ENCODE data around the gene COL5A1. TPM values are rescaled to one million over a fixed set of nuclear protein-coding genes. Genes with fewer than 3 reads are reported as not detected.
"Not testable (repeated sequence)": the region's sequence is repeated elsewhere in the genome, so short reads cannot be mapped to it uniquely, and the experiment has no call there.

Gene COL5A1
- total and polyA plus RNA-seq, 4 donors = 38.2 to 135 (median 88.3) TPM

DNA sequence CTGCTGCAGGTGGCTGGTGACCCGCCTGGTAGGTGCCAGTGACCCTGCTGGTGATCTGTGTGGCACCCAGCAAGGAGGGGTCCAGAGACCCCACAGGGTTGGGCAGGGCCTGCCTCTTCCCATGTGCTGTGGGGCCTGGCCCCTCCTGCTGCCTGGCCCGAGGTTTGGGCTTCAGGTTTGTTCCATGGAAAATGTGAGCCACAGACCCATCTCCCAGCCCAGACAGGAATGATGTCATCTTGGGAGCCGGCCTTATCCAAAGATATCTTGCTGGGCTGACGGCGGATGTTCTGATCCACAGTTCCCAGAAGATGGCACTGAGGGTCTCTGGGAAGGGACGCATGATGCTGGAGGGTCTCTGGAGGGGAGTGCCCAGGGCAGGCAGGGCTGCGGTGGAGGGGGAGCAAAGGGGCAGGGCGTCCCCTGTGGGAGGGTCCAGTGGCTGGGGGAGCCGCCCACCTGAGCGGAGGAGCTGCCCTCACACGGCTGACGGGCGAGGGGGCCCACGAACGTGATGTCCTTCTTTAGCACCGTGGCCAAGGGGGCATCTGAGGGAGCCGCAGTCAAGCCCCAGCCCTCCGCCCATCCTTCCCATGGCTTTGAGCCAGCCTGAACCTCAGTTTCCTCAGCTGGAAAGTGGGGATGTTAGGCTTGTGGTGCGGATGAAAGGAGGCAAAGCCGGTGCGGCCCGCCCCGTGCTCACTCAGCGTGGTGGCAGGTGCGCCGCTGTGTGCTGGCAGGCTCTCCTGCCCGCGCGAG is 68.1 kb downstream of the COL5A1 start:
- DNase-seq (ENCODE audit: low read depth in 4 of 6, low spot score in 6 of 6) = no peak

DNA sequence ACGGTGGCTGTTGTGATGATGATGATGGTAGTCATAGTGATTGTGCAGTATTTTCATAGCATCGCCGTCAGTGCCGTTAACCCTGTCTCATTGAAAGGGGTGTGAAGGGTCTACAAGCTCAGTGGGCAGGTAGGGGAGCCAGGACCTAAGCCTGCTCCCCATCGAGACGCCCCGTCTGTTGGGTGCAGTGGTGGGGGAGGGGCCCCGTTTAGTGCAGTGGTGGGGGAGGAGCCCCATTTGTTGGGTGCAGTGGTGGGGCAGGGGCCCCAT is 68.6 kb downstream of the COL5A1 start:
- Histone ChIP-seq H3K4me1 (ENCODE audit: control insufficient read depth, insufficient read depth, low read length) (peaks cover 44% of the 10 kb centered on the region), H3K36me3 (ENCODE audit: control insufficient read depth, insufficient read depth, low read length) (peaks cover 3% of the 10 kb centered on the region), H3K27ac (ENCODE audit: low read depth, low read length) (no peak overlapping the region), H3K4me3 (ENCODE audit: low read depth, low read length) (no peak overlapping the region), H3K9me3 (ENCODE audit: control insufficient read depth, insufficient read depth, low read length) (no peaks in the 10 kb centered on the region), H3K27me3 (ENCODE audit: control insufficient read depth, insufficient read depth, low read length) (no peaks in the 10 kb centered on the region)
- DNase-seq (ENCODE audit: low read depth in 4 of 6, low spot score in 6 of 6) = no peak
- WGBS (ENCODE audit: insufficient coverage) = 62% methylated on average over 6 of the region's 8 CpGs

More for the DNA sequence above, 68.1 kb downstream of the COL5A1 start:
- Histone ChIP-seq H3K27me3 (ENCODE audit: control insufficient read depth, insufficient read depth, low read length) (no peaks in the 10 kb centered on the region), H3K4me1 (ENCODE audit: control insufficient read depth, insufficient read depth, low read length) (peaks cover 49% of the 10 kb centered on the region), H3K36me3 (ENCODE audit: control insufficient read depth, insufficient read depth, low read length) (peaks cover 3% of the 10 kb centered on the region), H3K4me3 (ENCODE audit: low read depth, low read length) (no peak overlapping the region), H3K27ac (ENCODE audit: low read depth, low read length) (no peak overlapping the region), H3K9me3 (ENCODE audit: control insufficient read depth, insufficient read depth, low read length) (no peaks in the 10 kb centered on the region)
- 86% methylated on average over 24 of the region's 29 CpGs for WGBS (ENCODE audit: insufficient coverage)

DNA sequence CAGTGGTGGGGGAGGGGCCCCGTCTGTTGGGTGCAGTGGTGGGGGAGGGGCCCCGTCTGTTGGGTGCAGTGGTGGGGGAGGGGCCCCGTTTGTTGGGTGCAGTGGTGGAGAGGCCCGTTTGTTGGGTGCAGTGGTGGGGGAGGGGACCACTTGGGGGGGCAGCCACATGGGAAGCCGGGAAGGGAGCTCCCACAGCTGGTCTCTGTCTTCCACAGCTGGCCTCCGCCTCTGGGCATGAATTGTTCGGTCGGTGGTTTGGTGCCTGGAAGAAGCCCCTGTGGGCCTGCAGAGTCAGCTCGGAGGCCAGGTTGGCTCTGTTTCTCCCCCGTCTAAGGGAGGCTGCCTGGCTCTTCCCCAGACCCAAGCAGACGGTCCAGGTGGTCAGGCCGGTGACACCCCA is 69.3 kb downstream of the COL5A1 start:
- Histone ChIP-seq H3K27ac (ENCODE audit: low read depth, low read length) (no peak overlapping the region), H3K4me3 (ENCODE audit: low read depth, low read length) (no peak overlapping the region)

DNA sequence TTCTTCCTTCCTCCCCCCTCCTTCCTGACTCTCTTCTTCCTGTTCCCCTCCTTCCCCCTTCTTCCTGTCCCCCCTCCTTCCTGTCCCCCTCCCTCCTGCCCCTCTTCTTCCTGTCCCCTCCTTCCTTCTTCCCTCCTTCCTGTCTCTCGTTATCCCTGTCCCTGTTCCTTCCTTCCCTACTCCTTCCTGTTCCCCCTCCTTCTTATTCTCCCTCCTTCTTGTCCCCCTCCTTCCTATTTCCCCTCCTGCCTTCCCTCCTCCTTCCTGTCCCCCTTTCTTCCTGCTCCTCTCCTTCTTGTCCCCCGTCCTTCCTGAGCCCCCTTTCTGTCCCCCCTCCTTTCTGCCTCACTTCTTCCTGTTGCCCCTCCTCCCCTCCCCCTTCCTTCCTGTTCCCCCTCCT is 70.6 kb downstream of the COL5A1 start:
- no peak for DNase-seq (ENCODE audit: low read depth in 4 of 6, low spot score in 6 of 6)
- Histone ChIP-seq H3K36me3 (ENCODE audit: control insufficient read depth, insufficient read depth, low read length) (peaks cover 3% of the 10 kb centered on the region), H3K27ac (ENCODE audit: low read depth, low read length) (no peak overlapping the region), H3K27me3 (ENCODE audit: control insufficient read depth, insufficient read depth, low read length) (no peaks in the 10 kb centered on the region), H3K4me3 (ENCODE audit: low read depth, low read length) (no peak overlapping the region), H3K4me1 (ENCODE audit: control insufficient read depth, insufficient read depth, low read length) (peaks cover 33% of the 10 kb centered on the region), H3K9me3 (ENCODE audit: control insufficient read depth, insufficient read depth, low read length) (no peaks in the 10 kb centered on the region)
- WGBS (ENCODE audit: insufficient coverage) = 38% methylated on average over 1 of the region's 2 CpGs

More for the DNA sequence above, 69.3 kb downstream of the COL5A1 start:
- H3K9me3 ChIP-seq (ENCODE audit: control insufficient read depth, insufficient read depth, low read length) = no peaks in the 10 kb centered on the region
- WGBS (ENCODE audit: insufficient coverage) = 87% methylated on average over 12 of the region's 12 CpGs
- peaks cover 37% of the 10 kb centered on the region for H3K4me1 ChIP-seq (ENCODE audit: control insufficient read depth, insufficient read depth, low read length)
- H3K36me3 ChIP-seq (ENCODE audit: control insufficient read depth, insufficient read depth, low read length) = peaks cover 3% of the 10 kb centered on the region
- DNase-seq (ENCODE audit: low read depth in 4 of 6, low spot score in 6 of 6) = no peak
- no peaks in the 10 kb centered on the region for H3K27me3 ChIP-seq (ENCODE audit: control insufficient read depth, insufficient read depth, low read length)

DNA sequence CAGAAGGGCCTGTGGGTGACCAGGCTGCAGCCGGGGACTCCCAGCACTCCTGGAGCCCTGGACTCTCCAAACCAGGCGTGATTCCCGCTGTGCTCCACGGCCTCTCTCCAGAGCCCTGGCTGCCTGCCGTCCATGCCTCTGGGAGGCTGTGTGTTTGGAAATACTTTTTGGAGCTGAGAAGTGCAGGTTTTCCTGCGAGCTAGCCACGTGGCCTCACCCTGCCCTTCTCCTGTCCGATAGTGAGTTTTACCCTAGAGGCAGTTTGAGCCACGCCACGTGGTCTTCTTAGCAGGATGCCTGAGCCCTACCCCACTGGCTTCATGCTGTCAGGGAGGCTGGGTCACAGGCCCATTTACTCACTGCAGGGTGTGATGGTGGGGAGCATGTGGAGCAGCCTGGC is 71.3 kb downstream of the COL5A1 start:
- DNase-seq (ENCODE audit: low read depth in 4 of 6, low spot score in 6 of 6) = no peak
- H3K27ac ChIP-seq (ENCODE audit: low read depth, low read length) = no peak overlapping the region
- no peaks in the 10 kb centered on the region for H3K9me3 ChIP-seq (ENCODE audit: control insufficient read depth, insufficient read depth, low read length)
- peaks cover 33% of the 10 kb centered on the region for H3K4me1 ChIP-seq (ENCODE audit: control insufficient read depth, insufficient read depth, low read length)
- WGBS (ENCODE audit: insufficient coverage) = 71% methylated on average over 8 of the region's 10 CpGs
- H3K4me3 ChIP-seq (ENCODE audit: low read depth, low read length) = no peak overlapping the region
- H3K36me3 ChIP-seq (ENCODE audit: control insufficient read depth, insufficient read depth, low read length) = peaks cover 1% of the 10 kb centered on the region
- H3K27me3 ChIP-seq (ENCODE audit: control insufficient read depth, insufficient read depth, low read length) = no peaks in the 10 kb centered on the region

DNA sequence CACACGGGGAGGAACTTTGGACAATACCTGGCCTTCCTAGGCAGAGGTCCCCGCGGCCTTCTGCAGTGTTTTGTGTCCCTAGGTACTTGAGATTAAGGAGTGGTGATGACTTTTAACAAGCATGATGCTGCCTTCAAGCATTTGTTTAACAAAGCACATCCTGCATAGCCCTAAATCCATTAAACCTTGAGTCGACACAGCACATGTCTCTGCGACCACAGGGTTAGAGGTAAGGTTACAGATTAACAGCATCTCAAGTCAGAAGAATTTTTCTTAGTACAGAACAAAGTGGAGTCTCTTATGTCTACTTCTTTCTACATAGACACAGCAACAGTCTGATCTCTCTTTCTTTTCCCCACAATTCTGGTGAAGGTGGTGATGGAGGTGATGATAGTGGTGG is 73.9 kb downstream of the COL5A1 start:
- WGBS (ENCODE audit: insufficient coverage) = no CpG with 5 or more reads among the region's 5 CpGs
- H3K9me3 ChIP-seq (ENCODE audit: control insufficient read depth, insufficient read depth, low read length); H3K27me3 ChIP-seq (ENCODE audit: control insufficient read depth, insufficient read depth, low read length); H3K27ac ChIP-seq (ENCODE audit: low read depth, low read length); H3K4me3 ChIP-seq (ENCODE audit: low read depth, low read length); H3K36me3 ChIP-seq (ENCODE audit: control insufficient read depth, insufficient read depth, low read length); DNase-seq (ENCODE audit: low read depth in 4 of 6, low spot score in 6 of 6): not testable (repeated sequence)
- peaks cover 30% of the 10 kb centered on the region for H3K4me1 ChIP-seq (ENCODE audit: control insufficient read depth, insufficient read depth, low read length)

DNA sequence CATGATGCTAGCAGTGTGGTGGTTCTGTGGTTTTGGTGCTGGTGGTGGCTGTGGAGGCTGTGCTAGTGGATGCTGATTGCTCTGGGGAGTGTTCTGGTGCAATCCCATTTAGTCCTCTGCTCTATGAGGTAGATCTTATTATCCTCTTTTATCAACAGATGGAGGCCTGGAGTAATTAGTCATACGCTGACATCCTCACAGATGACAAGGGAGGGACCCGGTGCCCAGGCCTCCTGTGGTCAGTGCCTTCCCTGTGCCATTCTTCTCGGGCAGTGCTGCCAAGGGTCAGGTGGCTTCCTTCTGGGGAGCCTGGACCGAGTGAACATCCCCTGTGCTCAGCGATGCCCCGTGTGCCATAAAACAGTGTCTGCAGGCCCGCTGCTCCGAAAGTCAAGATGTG is 74.5 kb downstream of the COL5A1 start:
- WGBS (ENCODE audit: insufficient coverage) = 84% methylated on average over 7 of the region's 8 CpGs
- Histone ChIP-seq H3K36me3 (ENCODE audit: control insufficient read depth, insufficient read depth, low read length) (no peaks in the 10 kb centered on the region), H3K4me3 (ENCODE audit: low read depth, low read length) (no peak overlapping the region), H3K27me3 (ENCODE audit: control insufficient read depth, insufficient read depth, low read length) (no peaks in the 10 kb centered on the region), H3K27ac (ENCODE audit: low read depth, low read length) (no peak overlapping the region), H3K9me3 (ENCODE audit: control insufficient read depth, insufficient read depth, low read length) (no peaks in the 10 kb centered on the region), H3K4me1 (ENCODE audit: control insufficient read depth, insufficient read depth, low read length) (peaks cover 30% of the 10 kb centered on the region)
- no peak for DNase-seq (ENCODE audit: low read depth in 4 of 6, low spot score in 6 of 6)

DNA sequence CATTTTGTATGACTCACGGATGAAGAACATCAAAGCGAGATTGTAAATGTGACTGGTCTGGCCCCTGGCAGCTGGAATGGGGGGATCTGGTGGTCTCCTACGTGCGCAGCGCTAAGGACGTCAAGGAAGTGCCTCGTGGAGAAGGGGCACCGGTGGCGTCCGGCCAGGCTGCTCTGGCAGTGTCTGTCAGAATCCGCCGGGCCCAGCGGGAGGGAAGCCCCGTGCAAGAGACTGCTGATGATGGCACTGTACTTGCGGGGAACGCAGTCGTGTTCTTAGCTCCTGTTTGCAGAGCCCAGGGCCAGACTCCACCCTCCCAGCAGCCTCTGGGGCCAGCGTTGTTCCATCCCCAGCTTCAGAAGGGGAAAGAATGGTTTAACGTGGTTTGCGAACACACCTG is 75.5 kb downstream of the COL5A1 start:
- no peaks in the 10 kb centered on the region for H3K27me3 ChIP-seq (ENCODE audit: control insufficient read depth, insufficient read depth, low read length)
- peaks cover 30% of the 10 kb centered on the region for H3K4me1 ChIP-seq (ENCODE audit: control insufficient read depth, insufficient read depth, low read length)
- DNase-seq (ENCODE audit: low read depth in 4 of 6, low spot score in 6 of 6) = no peak
- WGBS (ENCODE audit: insufficient coverage) = 56% methylated on average over 17 of the region's 20 CpGs
- no peak overlapping the region for H3K4me3 ChIP-seq (ENCODE audit: low read depth, low read length)
- H3K9me3 ChIP-seq (ENCODE audit: control insufficient read depth, insufficient read depth, low read length) = no peaks in the 10 kb centered on the region
- H3K36me3 ChIP-seq (ENCODE audit: control insufficient read depth, insufficient read depth, low read length) = peaks cover 6% of the 10 kb centered on the region
- peak overlapping the region; percentile 57 for H3K27ac ChIP-seq (ENCODE audit: low read depth, low read length)

DNA sequence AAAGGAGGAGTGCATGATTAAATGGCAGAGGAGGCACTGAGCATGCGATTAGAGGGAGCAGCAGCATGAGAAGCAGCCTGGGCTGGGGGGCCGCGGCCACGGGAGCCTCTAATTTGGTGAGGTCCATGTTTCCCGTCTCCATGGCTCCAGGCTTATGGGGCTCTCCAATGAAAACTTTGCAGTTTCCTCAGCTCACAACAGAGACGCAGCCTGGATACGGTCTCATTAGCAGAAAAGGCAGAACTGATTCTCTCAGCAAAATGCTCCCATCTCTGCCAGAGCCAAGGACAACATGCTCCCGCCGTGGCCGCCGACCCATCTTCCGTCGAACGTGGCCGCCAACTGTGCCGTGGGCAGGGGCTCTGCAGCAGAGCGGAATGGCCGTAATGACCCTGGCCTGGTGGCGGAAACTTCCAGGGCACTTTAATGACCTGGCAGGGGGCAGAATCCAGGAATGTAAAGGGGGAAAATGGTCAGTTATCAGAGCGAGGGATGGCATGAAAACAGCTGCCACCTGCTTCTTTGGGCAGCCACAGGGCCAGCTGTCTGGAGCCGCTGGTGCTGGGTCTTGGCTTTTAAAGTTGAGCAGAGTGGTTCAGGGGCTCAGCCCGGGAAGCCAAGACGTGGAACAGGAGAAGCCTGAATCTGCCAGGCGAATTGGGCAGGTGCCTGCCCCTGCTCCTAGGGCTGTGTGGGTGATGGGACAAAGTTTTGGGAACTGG is 76.5 kb downstream of the COL5A1 start:
- WGBS (ENCODE audit: insufficient coverage) = 40% methylated on average over 24 of the region's 24 CpGs
- no peaks in the 10 kb centered on the region for H3K27me3 ChIP-seq (ENCODE audit: control insufficient read depth, insufficient read depth, low read length)
- H3K4me3 ChIP-seq (ENCODE audit: low read depth, low read length) = no peak overlapping the region
- peaks cover 6% of the 10 kb centered on the region for H3K36me3 ChIP-seq (ENCODE audit: control insufficient read depth, insufficient read depth, low read length)
- DNase-seq (ENCODE audit: low read depth in 4 of 6, low spot score in 6 of 6) = peak in 2 of 6 donors; percentile 70 to 72
- H3K4me1 ChIP-seq (ENCODE audit: control insufficient read depth, insufficient read depth, low read length) = peaks cover 30% of the 10 kb centered on the region
- no peaks in the 10 kb centered on the region for H3K9me3 ChIP-seq (ENCODE audit: control insufficient read depth, insufficient read depth, low read length)
- H3K27ac ChIP-seq (ENCODE audit: low read depth, low read length) = peak overlapping the region; percentile 57

DNA sequence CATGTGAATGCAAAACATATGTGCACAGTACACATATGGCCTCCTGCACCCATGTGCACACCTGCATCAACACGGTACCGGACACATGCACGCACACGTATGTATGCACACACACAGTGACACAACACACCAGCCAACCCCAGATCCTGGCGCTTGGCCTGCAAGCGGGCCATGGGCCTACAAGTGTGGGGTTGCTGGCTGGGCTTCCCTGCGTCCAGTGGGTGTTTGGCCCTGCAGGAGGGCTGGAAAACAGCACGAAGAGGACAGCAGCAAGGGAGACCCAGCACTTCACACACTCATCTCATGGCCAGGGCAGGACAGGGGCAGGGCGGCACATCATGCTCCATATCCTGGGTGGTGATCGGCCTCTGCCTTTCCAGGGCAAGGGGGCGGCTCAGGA is 77.7 kb downstream of the COL5A1 start:
- no peak overlapping the region for H3K4me3 ChIP-seq (ENCODE audit: low read depth, low read length)
- H3K27ac ChIP-seq (ENCODE audit: low read depth, low read length) = no peak overlapping the region
- no peak for DNase-seq (ENCODE audit: low read depth in 4 of 6, low spot score in 6 of 6)
- peaks cover 6% of the 10 kb centered on the region for H3K36me3 ChIP-seq (ENCODE audit: control insufficient read depth, insufficient read depth, low read length)
- WGBS (ENCODE audit: insufficient coverage) = 96% methylated on average over 8 of the region's 11 CpGs
- H3K27me3 ChIP-seq (ENCODE audit: control insufficient read depth, insufficient read depth, low read length) = no peaks in the 10 kb centered on the region
- no peaks in the 10 kb centered on the region for H3K9me3 ChIP-seq (ENCODE audit: control insufficient read depth, insufficient read depth, low read length)
- peaks cover 30% of the 10 kb centered on the region for H3K4me1 ChIP-seq (ENCODE audit: control insufficient read depth, insufficient read depth, low read length)

All from spinal cord (tissue), 10 donors.